DLD1 (cell line): ENCODE data around the gene SCLT1.
"Not testable (repeated sequence)": the region's sequence is repeated elsewhere in the genome, so short reads cannot be mapped to it uniquely, and the experiment has no call there.

Experiments
- in situ Hi-C: cut with HindIII; loops from 2 replicates; pipeline ENCODE4 v1.10.0; 2017; ENCODE audit warnings: low sequenced_read_pairs

SCLT1 gene

GRCh38 chr4:129093191-129093920 is at the start of gene SCLT1:
SCLT1 (minus strand) TSS chr4:129093539; CDS start chr4:129093103, 436 bp downstream.
- in situ Hi-C loops, result no loop called here

GRCh38 chr4:129140521-129140920 is 47.2 kb upstream of the SCLT1 start:
- in situ Hi-C loops, result no loop called here

- in situ Hi-C loops, result no loop called here
Measured at GRCh38 chr4:129138810-129139496, 45.6 kb upstream of the SCLT1 start.

GRCh38 chr4:129136433-129136832 is 43.1 kb upstream of the SCLT1 start:
- in situ Hi-C loops, result no loop called here

GRCh38 chr4:129131343-129131742 is 38.0 kb upstream of the SCLT1 start:
- in situ Hi-C loops, result no loop called here

GRCh38 chr4:129129143-129129542 is 35.8 kb upstream of the SCLT1 start:
- in situ Hi-C loops, result no loop called here

- in situ Hi-C loops, result not testable (repeated sequence)
Measured at GRCh38 chr4:129126614-129127013, 33.3 kb upstream of the SCLT1 start.

- in situ Hi-C loops, result no loop called here
Measured at GRCh38 chr4:129117705-129118104, 24.4 kb upstream of the SCLT1 start.

- in situ Hi-C loops, result no loop called here
Measured at GRCh38 chr4:129113919-129114318, 20.6 kb upstream of the SCLT1 start.

GRCh38 chr4:129113434-129113833 is 20.1 kb upstream of the SCLT1 start:
- in situ Hi-C loops, result no loop called here

- in situ Hi-C loops, result no loop called here
Measured at GRCh38 chr4:129111919-129112318, 18.6 kb upstream of the SCLT1 start.

- in situ Hi-C loops, result no loop called here
Measured at GRCh38 chr4:129110931-129111330, 17.6 kb upstream of the SCLT1 start.

- in situ Hi-C loops, result no loop called here
Measured at GRCh38 chr4:129109965-129110824, 16.9 kb upstream of the SCLT1 start.

GRCh38 chr4:129098531-129099001 is 5.2 kb upstream of the SCLT1 start:
- in situ Hi-C loops, result no loop called here

GRCh38 chr4:129095811-129096454 is 2.6 kb upstream of the SCLT1 start, which contains the start of gene C4orf33:
C4orf33 (plus strand) TSS chr4:129096152; CDS start chr4:129102611, 6,459 bp downstream.
- in situ Hi-C loops, result no loop called here

- in situ Hi-C loops, result no loop called here
Measured at GRCh38 chr4:129094347-129094746, 1.0 kb upstream of the SCLT1 start.

- in situ Hi-C loops, result no loop called here
Measured at GRCh38 chr4:129092631-129093190, 628 bp downstream of the SCLT1 start.

GRCh38 chr4:129087516-129087915 is 5.8 kb downstream of the SCLT1 start:
- in situ Hi-C loops, result no loop called here

- in situ Hi-C loops, result no loop called here
Measured at GRCh38 chr4:129085472-129085871, 7.9 kb downstream of the SCLT1 start.

- in situ Hi-C loops, result no loop called here
Measured at GRCh38 chr4:129082302-129082701, 11.0 kb downstream of the SCLT1 start.
